Left hindlimb (tissue), 1 donor: ENCODE data around the gene TRIM27.
"Not testable (repeated sequence)": the region's sequence is repeated elsewhere in the genome, so short reads cannot be mapped to it uniquely, and the experiment has no call there.

ENCODE experiments used
- DNase-seq: peaks from one replicate; pipeline ENCODE4 v3.0.0-alpha.2; 2018

TRIM27 gene

DNA sequence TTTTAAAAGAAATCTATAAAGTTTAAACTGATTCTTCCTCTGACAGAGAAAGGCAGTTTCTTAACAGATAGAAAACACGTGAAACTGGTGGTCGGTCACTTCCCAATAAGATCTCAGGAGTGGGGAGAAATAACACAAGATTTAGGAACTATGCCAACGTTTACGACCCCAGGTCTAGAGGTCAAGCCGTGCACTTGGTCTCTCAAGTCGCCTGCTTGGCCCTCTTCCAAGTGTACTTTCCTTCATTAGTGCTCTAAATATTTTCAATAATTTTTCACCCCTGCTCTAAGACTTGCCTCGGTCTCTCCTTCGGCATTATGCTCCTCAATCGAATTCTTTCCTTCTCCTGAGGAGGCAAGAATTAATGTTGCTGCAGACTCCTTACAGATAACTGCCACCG is 61.7 kb downstream of the TRIM27 start:
- no peak for DNase-seq

DNA sequence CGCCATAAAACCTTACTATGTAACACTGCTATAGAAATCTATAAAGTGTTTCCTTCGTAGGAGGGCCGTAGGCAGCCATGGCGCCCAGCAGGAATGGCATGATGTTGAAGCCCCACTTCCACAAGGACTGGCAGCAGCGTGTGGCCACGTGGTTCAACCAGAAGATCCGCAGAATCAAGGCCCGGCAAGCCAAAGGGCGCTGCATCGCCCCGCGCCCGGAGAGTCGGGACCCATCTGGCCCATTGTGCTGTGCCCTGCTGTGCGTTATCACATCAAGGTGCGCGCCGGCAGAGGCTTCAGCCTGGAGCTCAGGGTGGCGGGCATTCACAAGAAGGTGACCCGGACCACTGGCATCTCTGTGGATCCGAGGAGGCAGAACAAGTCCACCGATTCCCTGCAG is 62.4 kb downstream of the TRIM27 start:
- DNase-seq, result no peak

DNA sequence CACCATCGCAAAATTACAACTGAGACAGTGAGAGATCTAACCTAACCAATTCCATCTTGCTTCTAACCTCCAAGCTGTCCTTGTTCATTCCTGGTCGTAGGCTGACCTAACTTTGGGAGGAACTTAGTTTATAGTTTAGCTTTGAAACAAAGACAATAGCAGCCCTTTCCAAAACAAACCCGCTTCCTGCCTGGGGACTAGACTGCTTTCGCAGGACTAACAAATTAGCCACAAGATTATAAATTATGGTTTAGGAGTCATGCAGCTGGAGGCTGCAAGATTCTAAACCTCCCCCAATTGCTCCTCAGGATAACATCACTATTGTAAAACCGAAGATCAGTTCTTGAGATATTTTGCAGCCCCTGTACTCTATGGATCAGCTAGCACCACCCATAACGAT is 63.2 kb downstream of the TRIM27 start:
- DNase-seq, result no peak

DNA sequence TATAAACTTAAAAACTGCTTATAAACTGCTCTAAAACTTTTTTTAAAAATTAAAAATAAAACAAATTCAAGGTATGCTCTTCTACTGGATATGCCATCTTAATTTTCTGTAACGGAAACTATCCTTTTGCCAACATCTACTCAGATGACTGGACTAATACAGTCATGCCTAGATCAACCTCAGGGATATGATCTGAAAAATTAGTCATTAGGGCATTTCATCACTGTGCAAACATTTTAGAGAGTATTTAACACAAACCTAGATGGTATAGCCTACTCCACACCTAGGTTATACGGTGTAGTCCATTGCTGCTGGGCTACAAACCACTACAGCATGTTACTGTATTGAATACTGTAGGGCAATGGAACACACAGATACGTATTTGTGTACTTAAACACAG is 64.8 kb downstream of the TRIM27 start:
- no peak for DNase-seq

DNA sequence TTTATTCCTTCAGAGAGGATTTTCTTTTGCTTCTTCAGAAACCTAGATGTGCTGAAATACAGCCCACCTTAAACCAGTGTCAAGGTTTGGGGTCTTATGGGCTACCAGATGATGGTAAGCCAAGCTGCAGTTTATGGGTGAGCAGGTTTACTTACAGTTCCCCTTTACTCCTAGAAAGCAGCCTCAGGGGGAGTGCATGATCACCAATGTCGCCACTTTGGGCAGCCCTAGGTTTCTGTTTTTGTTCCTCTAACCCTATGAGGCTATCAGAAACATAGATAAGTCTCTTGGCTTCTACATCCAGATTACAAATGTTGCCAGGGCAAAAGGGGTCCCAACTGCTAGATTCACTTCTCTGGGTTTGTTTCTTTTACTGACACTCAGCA is 67.2 kb downstream of the TRIM27 start:
- no peak for DNase-seq

DNA sequence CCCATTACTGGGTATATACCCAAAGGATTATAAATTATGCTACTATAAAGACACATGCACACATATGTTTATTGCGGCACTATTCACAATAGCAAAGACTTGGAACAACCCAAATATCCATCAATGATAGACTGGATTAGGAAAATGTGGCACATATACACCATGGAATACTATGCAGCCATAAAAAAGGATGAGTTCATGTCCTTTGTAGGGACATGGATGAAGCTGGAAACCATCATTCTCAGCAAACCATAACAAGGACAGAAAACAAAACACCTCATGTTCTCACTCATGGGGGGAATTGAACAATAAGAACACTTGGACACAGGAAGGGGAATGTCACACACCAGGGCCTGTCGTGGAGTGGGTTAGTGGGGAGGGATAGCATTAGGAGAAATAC is 69.4 kb downstream of the TRIM27 start:
- not testable (repeated sequence) for DNase-seq
